Endothelial cell of umbilical vein (primary cell): ENCODE measurements around the gene CMC1. TPM values are rescaled to one million over a fixed set of nuclear protein-coding genes. Genes with fewer than 3 reads are reported as not detected.

Source experiments
- BruUV-seq: library from RNA; stranded (reverse); fragments of 400-500 nt; replicated peaks from 2 replicates; lab custom pipeline; 2021; lab: Mats Ljungman, UMichigan
- CTCF ChIA-PET: fragments of 300-600, 350-600 bp; sonication (Branson Sonifier 250); formaldehyde crosslinking; loops from one replicate; lab custom pipeline; 2021; ENCODE audit warnings: antibody characterized with exemption, inconsistent platforms; lab: Charles Lee
- POLR2A ChIA-PET: fragments of 300-600, 350-600 bp; sonication (Branson Sonifier 250); formaldehyde crosslinking; loops from one replicate; lab custom pipeline; 2021; ENCODE audit warnings: antibody characterized with exemption, inconsistent platforms; lab: Charles Lee
- DNase-seq: peaks from one replicate; pipeline ENCODE4 v3.0.0-alpha.2; 2011; ENCODE audit warnings: low read depth, low spot score
- FAIRE-seq: peaks from 2 replicates; lab custom pipeline; 2011; peaks lifted over from hg19 to GRCh38; lab: Jason Lieb, UNC
- H2AFZ ChIP-seq: 2 replicates; pipeline ENCODE4 v1.6.0; 2012; ENCODE audit warnings: low read depth, low read length, control low read depth, inconsistent platforms
- H3K27ac ChIP-seq: 2 replicates; pipeline ENCODE4 v1.5.1; 2011; ENCODE audit warnings: low read depth, mild to moderate bottlenecking, control low read depth, low read length, moderate library complexity; ENCODE audit not compliant: insufficient read depth
- H3K27me3 ChIP-seq, 2 experiments: 2 replicates each; pipeline versions ENCODE4 v1.6.0 to v1.6.1; 2011; ENCODE audit warnings: low read length in 2 of 2, mixed read lengths in 1 of 2; ENCODE audit not compliant: control insufficient read depth in 2 of 2, insufficient read depth in 2 of 2
- H3K36me3 ChIP-seq, 2 experiments: 2 replicates in 1 of 2; 3 replicates in 1 of 2; pipeline ENCODE4 v1.5.1; 2011; ENCODE audit warnings: low read length in 2 of 2, mild to moderate bottlenecking in 1 of 2, moderate library complexity in 1 of 2; ENCODE audit not compliant: control insufficient read depth in 2 of 2, insufficient read depth in 2 of 2; ENCODE audit errors: extremely low read depth in 1 of 2
- H3K4me1 ChIP-seq: 3 replicates; pipeline ENCODE4 v1.5.1; 2011; ENCODE audit warnings: mild to moderate bottlenecking, low read length; ENCODE audit not compliant: control insufficient read depth, insufficient read depth; ENCODE audit errors: extremely low read depth
- H3K4me2 ChIP-seq: 2 replicates; pipeline ENCODE4 v1.6.1; 2011; ENCODE audit warnings: low read length, control low read depth, mixed read lengths; ENCODE audit not compliant: insufficient read depth
- H3K4me3 ChIP-seq, 3 experiments: fragments of 200-600 bp in 1 of 3; sonication (generic), shearing (Covaris generic) in 1 of 3; replicated peaks in 1 of 3; 2 replicates each; pipeline ENCODE4 v1.5.1; 2011 to 2016; ENCODE audit warnings: control low read depth in 3 of 3, low read length in 3 of 3, mild to moderate bottlenecking in 2 of 3, inconsistent platforms in 1 of 3, low read depth in 1 of 3, moderate library complexity in 1 of 3; ENCODE audit not compliant: insufficient read depth in 1 of 3
- H3K79me2 ChIP-seq: 2 replicates; pipeline ENCODE4 v1.6.0; 2012; ENCODE audit warnings: low read length, inconsistent platforms; ENCODE audit not compliant: control insufficient read depth, insufficient read depth
- H3K9ac ChIP-seq: replicated peaks from 2 replicates; pipeline ENCODE3; 2011; ENCODE audit warnings: low read length, control low read depth; ENCODE audit not compliant: insufficient read depth; ENCODE audit errors: extremely low read depth
- H3K9me1 ChIP-seq: replicated peaks from 3 replicates; pipeline ENCODE4 v1.6.0; 2011; ENCODE audit warnings: mild to moderate bottlenecking, low read length; ENCODE audit not compliant: control insufficient read depth, insufficient read depth; ENCODE audit errors: extremely low read depth
- H3K9me3 ChIP-seq: replicated peaks from 2 replicates; pipeline ENCODE4 v1.5.1; 2012; ENCODE audit warnings: low read length, inconsistent platforms; ENCODE audit not compliant: control insufficient read depth, insufficient read depth
- H4K20me1 ChIP-seq: replicated peaks from 2 replicates; pipeline ENCODE3; 2011; ENCODE audit warnings: mild to moderate bottlenecking, low read length; ENCODE audit not compliant: control insufficient read depth, insufficient read depth; ENCODE audit errors: extremely low read depth
- CTCF ChIP-seq, 2 donors: IDR thresholded peaks; 1 replicate in 1 of 2; 2 replicates in 1 of 2; pipeline ENCODE4 v1.5.1; 2011; ENCODE audit warnings: low read length in 2 of 2, mild to moderate bottlenecking in 2 of 2, moderate library complexity in 2 of 2, control low read depth in 1 of 2, inconsistent platforms in 1 of 2, low read depth in 1 of 2; ENCODE audit not compliant: insufficient read depth in 1 of 2; ENCODE audit errors: extremely low read depth in 1 of 2
- EZH2 ChIP-seq: IDR thresholded peaks from 2 replicates; pipeline ENCODE4 v1.6.1; 2012; ENCODE audit warnings: borderline replicate concordance, low read depth, mild to moderate bottlenecking, moderate library complexity, low read length, inconsistent platforms; ENCODE audit not compliant: severe bottlenecking
- GATA2 ChIP-seq: IDR thresholded peaks from 2 replicates; pipeline ENCODE4 v1.7.0; 2011; ENCODE audit warnings: low read depth, mild to moderate bottlenecking, moderate library complexity, mixed read lengths, low read length; ENCODE audit not compliant: insufficient read length, insufficient read depth
- MYC ChIP-seq: IDR thresholded peaks from one replicate; pipeline ENCODE4 v1.6.1; 2011; ENCODE audit warnings: mild to moderate bottlenecking, low read depth, low read length
- POLR2AphosphoS5 ChIP-seq: IDR thresholded peaks from 2 replicates; pipeline ENCODE4 v1.6.1; 2012; ENCODE audit warnings: low read depth, mild to moderate bottlenecking, control low read depth, low read length, moderate library complexity; ENCODE audit not compliant: insufficient read depth
- dilution Hi-C: fragments of 300-500 bp; cut with MboI; formaldehyde crosslinking; loops from one replicate; pipeline ENCODE4 v1.15.0; 2019; ENCODE audit warnings: low sequenced_read_pairs; ENCODE audit not compliant: extremely low pct_ligation_motif_present
- intact Hi-C: fragments of 100-400 bp; cut with micrococcal nuclease; formaldehyde crosslinking; loops from one replicate; pipeline ENCODE4 v1.10.0; 2022
- polyA plus RNA-seq, 4 experiments: library from polyadenylated mRNA; depleted of rRNA in 3 of 4; stranded (reverse) in 3 of 4; unstranded in 1 of 4; fragments of >200 nt; gene quantifications; 2 replicates each; pipeline versions ENCODE4 v1.2.1 to v1.2.3, GENCODE V29; 2011 to 2012; ENCODE audit warnings: missing spikeins in 1 of 4
- total RNA-seq: library from RNA; stranded (reverse); gene quantifications from 2 replicates; pipeline ENCODE4 v1.2.3, GENCODE V29; 2021
- TF ChIP-seq, protein P1 (sequence below): IDR thresholded peaks from 2 replicates; pipeline ENCODE4 v1.6.1; 2011; ENCODE audit not compliant: insufficient read depth, insufficient read length

CMC1 gene
- total and polyA plus RNA-seq, 2 donors (not counting 3 experiments of a cell fraction or from before 2014, with no cell fraction given): 13.1 to 18.6 TPM

DNA sequence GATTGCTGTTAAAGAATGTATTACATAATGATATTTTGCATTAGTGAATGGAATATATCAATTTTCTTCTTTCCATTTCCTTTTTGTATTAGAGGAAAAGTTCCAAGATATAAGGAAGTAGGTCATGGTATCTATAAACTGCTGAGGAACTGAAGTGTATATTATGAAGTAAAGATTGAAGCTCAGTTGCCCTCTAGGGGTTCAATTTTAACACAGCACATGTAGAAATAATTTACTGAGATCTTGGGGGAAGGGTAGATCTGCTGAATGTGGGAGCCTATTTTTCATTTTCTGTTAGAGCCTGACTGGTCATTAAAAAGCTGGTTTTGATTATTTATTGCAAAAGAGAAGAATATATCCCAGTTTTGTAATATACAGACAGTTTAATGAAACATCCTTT, 45.2 kb downstream of the CMC1 start:
- Histone ChIP-seq H3K9ac (no peak overlapping the region), H4K20me1 (no peaks in the 10 kb centered on the region), H3K4me2 (no peak overlapping the region), H3K9me1 (no peaks in the 10 kb centered on the region), H2AFZ (no peak overlapping the region), H3K27ac (no peak overlapping the region), H3K4me1 (no peaks in the 10 kb centered on the region), H3K9me3 (no peaks in the 10 kb centered on the region), H3K4me3 (no peak overlapping the region), H3K36me3 (no peaks in the 10 kb centered on the region), H3K27me3 (no peaks in the 10 kb centered on the region), H3K79me2 (no peaks in the 10 kb centered on the region)
- FAIRE-seq (no peak), DNase-seq (peak; percentile 54)
- TF ChIP-seq GATA2 (no peak), POLR2AphosphoS5 (no peak), EZH2 (no peak), CTCF (IDR thresholded peaks at IDR 0.05; ENCODE audit: extremely low read depth in 1 of 2, insufficient read depth in 1 of 2, low read depth in 1 of 2, low read length in 2 of 2) (peak; percentile 27 to 29), MYC (no peak)
- TF ChIP-seq, protein P1, sequence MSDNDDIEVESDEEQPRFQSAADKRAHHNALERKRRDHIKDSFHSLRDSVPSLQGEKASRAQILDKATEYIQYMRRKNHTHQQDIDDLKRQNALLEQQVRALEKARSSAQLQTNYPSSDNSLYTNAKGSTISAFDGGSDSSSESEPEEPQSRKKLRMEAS: no peak
- BruUV-seq: no TSS peak
- ChIA-PET CTCF (interaction anchor here (0.6 to 4.3 kb wide), 20 partner anchors 8 to 1156 kb away, joined by 3 to 46 read pairs (median 4); partner anchors contain the start of gene EOMES), POLR2A (no interaction called here)
- dilution Hi-C loops: no loop called here
- intact Hi-C loops: loop anchor here (1.0 kb wide), 1 partner anchor 574 kb away; no protein-coding TSS in a partner anchor
